Keratinocyte (primary cell): ENCODE measurements around the gene SEC16A. TPM values are rescaled to one million over a fixed set of nuclear protein-coding genes. Genes with fewer than 3 reads are reported as not detected.

Experiments used
- DNase-seq: peaks from one replicate; pipeline ENCODE4 v3.0.0-alpha.2; 2011; ENCODE audit warnings: low read depth, missing footprints, low spot score
- FAIRE-seq: peaks from 2 replicates; lab custom pipeline; 2011; peaks lifted over from hg19 to GRCh38; lab: Jason Lieb, UNC
- H2AFZ ChIP-seq: 2 replicates; pipeline ENCODE4 v1.6.0; 2012; ENCODE audit warnings: low read length, control low read depth, inconsistent platforms; ENCODE audit not compliant: control insufficient read depth
- H3K27ac ChIP-seq: 2 replicates; pipeline ENCODE4 v1.5.1; 2011; ENCODE audit warnings: low read length; ENCODE audit not compliant: control insufficient read depth, insufficient read depth
- H3K27me3 ChIP-seq: 3 replicates; pipeline ENCODE4 v1.6.0; 2011; ENCODE audit warnings: low read length; ENCODE audit not compliant: control insufficient read depth, insufficient read depth; ENCODE audit errors: extremely low read depth
- H3K36me3 ChIP-seq, 2 experiments: 2 replicates in 1 of 2; 3 replicates in 1 of 2; pipeline ENCODE4 v1.5.1; 2011; ENCODE audit warnings: low read length in 2 of 2, mild to moderate bottlenecking in 1 of 2; ENCODE audit not compliant: control insufficient read depth in 2 of 2, insufficient read depth in 2 of 2; ENCODE audit errors: extremely low read depth in 1 of 2
- H3K4me1 ChIP-seq: 3 replicates; pipeline ENCODE4 v1.5.1; 2011; ENCODE audit warnings: low read length; ENCODE audit not compliant: control insufficient read depth, insufficient read depth; ENCODE audit errors: extremely low read depth
- H3K4me2 ChIP-seq: 3 replicates; pipeline ENCODE4 v1.6.0; 2011; ENCODE audit warnings: low read depth, low read length; ENCODE audit not compliant: control insufficient read depth, insufficient read depth; ENCODE audit errors: extremely low read depth
- H3K4me3 ChIP-seq, 3 experiments: fragments of 200-600 bp in 1 of 3; sonication (generic) in 1 of 3; 2 replicates in 2 of 3; 3 replicates in 1 of 3; pipeline ENCODE4 v1.5.1; 2011 to 2016; ENCODE audit warnings: low read length in 3 of 3, mild to moderate bottlenecking in 3 of 3, control low read depth in 2 of 3, inconsistent platforms in 1 of 3, low read depth in 1 of 3, mixed read lengths in 1 of 3, mixed run types in 1 of 3, moderate library complexity in 1 of 3; ENCODE audit not compliant: control insufficient read depth in 2 of 3, insufficient read depth in 2 of 3; ENCODE audit errors: extremely low read depth in 1 of 3
- H3K79me2 ChIP-seq: 2 replicates; pipeline ENCODE4 v1.6.0; 2012; ENCODE audit warnings: low read length; ENCODE audit not compliant: control insufficient read depth, insufficient read depth
- H3K9ac ChIP-seq: 3 replicates; pipeline ENCODE4 v1.6.0; 2011; ENCODE audit warnings: low read length; ENCODE audit not compliant: control insufficient read depth, insufficient read depth; ENCODE audit errors: extremely low read depth
- H3K9me1 ChIP-seq: 3 replicates; pipeline ENCODE4 v1.6.0; 2011; ENCODE audit warnings: low read length; ENCODE audit not compliant: control insufficient read depth, insufficient read depth; ENCODE audit errors: extremely low read depth
- H3K9me3 ChIP-seq: 2 replicates; pipeline ENCODE4 v1.5.1; 2012; ENCODE audit warnings: low read depth, low read length; ENCODE audit not compliant: control insufficient read depth
- H4K20me1 ChIP-seq: 3 replicates; pipeline ENCODE4 v1.6.0; 2011; ENCODE audit warnings: low read length; ENCODE audit not compliant: control insufficient read depth, insufficient read depth; ENCODE audit errors: extremely low read depth
- EZH2 ChIP-seq: IDR thresholded peaks from one replicate; pipeline ENCODE4 v1.6.1; 2012; ENCODE audit warnings: inconsistent platforms, mild to moderate bottlenecking, low read length, moderate library complexity
- dilution Hi-C: fragments of 300-500 bp; cut with MboI; formaldehyde crosslinking; loops from one replicate; pipeline ENCODE4 v1.7.0; 2020; ENCODE audit warnings: low sequenced_read_pairs; ENCODE audit not compliant: extremely low pct_ligation_motif_present
- polyA plus RNA-seq, 5 experiments: library from polyadenylated mRNA; depleted of rRNA in 3 of 5; stranded (reverse) in 3 of 5; stranded (forward) in 1 of 5; unstranded in 1 of 5; fragments of >200 nt; gene quantifications; 1 replicate in 1 of 5; 2 replicates in 3 of 5; 3 replicates in 1 of 5; pipeline versions ENCODE4 v1.2.1 to v1.2.3, GENCODE V29; 2011 to 2012; ENCODE audit warnings: missing spikeins in 2 of 5, low read depth in 1 of 5, low replicate concordance in 1 of 5
- TF ChIP-seq, protein P1 (sequence below), 3 experiments: IDR thresholded peaks in 1 of 3; conservative IDR thresholded peaks in 1 of 3; optimal IDR thresholded peaks in 1 of 3; 2 replicates in 2 of 3; 3 replicates in 1 of 3; pipeline versions ENCODE3 to v1.5.1; 2011; ENCODE audit warnings: low read length in 3 of 3, mild to moderate bottlenecking in 3 of 3, moderate library complexity in 2 of 3, control low read depth in 1 of 3, inconsistent platforms in 1 of 3; ENCODE audit not compliant: insufficient read depth in 2 of 3; ENCODE audit errors: extremely low read depth in 1 of 3

SEC16A gene
- polyA plus RNA-seq, 1 donor (not counting 4 experiments of a cell fraction or from before 2014, with no cell fraction given): 15.8 TPM

DNA sequence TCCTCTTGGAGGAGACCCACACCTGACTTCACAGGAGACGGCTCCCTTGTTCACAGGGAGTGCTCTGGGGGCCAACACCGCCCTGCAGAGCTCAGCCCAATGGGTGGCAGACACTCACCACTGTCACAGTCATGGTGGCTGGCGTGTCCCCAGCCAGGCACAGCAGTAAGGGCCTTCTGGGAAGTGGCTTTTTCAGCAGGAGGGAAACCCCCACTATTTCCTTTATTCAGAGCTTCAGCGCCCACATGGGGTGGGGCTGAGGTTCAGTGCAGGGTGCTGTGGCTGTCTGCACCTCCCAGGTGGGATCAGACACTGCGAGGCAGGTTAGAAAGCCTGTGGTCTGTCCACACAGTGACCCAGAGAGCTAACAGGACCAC lies 79.3 kb downstream of the SEC16A start:
- peaks cover 9% of the 10 kb centered on the region for H3K4me1 ChIP-seq
- DNase-seq: no peak
- no peak for FAIRE-seq
- no peak overlapping the region for H3K4me2 ChIP-seq
- H2AFZ ChIP-seq: no peak overlapping the region
- peaks cover 21 to 23% of the 10 kb centered on the region in 2 experiments for H3K36me3 ChIP-seq
- peaks cover 20% of the 10 kb centered on the region for H3K79me2 ChIP-seq
- H3K9me1 ChIP-seq: peaks cover 3% of the 10 kb centered on the region
- H4K20me1 ChIP-seq: peaks cover 4% of the 10 kb centered on the region
- no peak overlapping the region for H3K9ac ChIP-seq
- H3K9me3 ChIP-seq: no peaks in the 10 kb centered on the region
- H3K27me3 ChIP-seq: no peaks in the 10 kb centered on the region
- no peak overlapping the region for H3K4me3 ChIP-seq
- dilution Hi-C loops: no loop called here
- TF ChIP-seq EZH2: no peak
- TF ChIP-seq, protein P1, sequence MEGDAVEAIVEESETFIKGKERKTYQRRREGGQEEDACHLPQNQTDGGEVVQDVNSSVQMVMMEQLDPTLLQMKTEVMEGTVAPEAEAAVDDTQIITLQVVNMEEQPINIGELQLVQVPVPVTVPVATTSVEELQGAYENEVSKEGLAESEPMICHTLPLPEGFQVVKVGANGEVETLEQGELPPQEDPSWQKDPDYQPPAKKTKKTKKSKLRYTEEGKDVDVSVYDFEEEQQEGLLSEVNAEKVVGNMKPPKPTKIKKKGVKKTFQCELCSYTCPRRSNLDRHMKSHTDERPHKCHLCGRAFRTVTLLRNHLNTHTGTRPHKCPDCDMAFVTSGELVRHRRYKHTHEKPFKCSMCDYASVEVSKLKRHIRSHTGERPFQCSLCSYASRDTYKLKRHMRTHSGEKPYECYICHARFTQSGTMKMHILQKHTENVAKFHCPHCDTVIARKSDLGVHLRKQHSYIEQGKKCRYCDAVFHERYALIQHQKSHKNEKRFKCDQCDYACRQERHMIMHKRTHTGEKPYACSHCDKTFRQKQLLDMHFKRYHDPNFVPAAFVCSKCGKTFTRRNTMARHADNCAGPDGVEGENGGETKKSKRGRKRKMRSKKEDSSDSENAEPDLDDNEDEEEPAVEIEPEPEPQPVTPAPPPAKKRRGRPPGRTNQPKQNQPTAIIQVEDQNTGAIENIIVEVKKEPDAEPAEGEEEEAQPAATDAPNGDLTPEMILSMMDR (optimal IDR thresholded peaks at IDR 0.05 in 1 of 3, IDR thresholded peaks at IDR 0.05 in 1 of 3, conservative IDR thresholded peaks at IDR 0.05 in 1 of 3; ENCODE audit: extremely low read depth in 1 of 3, insufficient read depth in 2 of 3, low read length in 3 of 3): no peak
- H3K27ac ChIP-seq: no peak overlapping the region

DNA sequence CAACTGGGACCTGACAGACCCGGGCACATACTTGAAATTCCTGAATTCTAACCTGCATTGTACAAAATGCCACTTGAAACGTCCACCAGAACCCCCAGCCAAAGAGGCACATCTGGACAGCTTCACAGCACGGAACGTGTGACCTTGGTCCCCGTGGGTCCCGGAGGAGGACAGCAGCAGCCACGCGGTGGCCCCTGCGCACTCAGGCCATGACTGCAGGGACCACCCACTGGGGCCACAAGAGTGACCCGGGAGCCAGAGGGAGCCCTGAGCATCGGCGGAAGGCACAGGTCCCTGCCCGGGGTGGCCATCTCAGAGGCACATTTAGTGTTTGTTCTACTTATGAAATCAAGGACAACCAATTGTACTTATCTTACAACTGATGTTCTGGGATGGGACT lies 80.8 kb downstream of the SEC16A start:
- no peaks in the 10 kb centered on the region for H3K9me3 ChIP-seq
- H3K79me2 ChIP-seq: peaks cover 27% of the 10 kb centered on the region
- H3K4me1 ChIP-seq: peaks cover 12% of the 10 kb centered on the region
- no peak overlapping the region for H3K9ac ChIP-seq
- peaks cover 5% of the 10 kb centered on the region for H4K20me1 ChIP-seq
- no peaks in the 10 kb centered on the region for H3K27me3 ChIP-seq
- no peak overlapping the region for H2AFZ ChIP-seq
- dilution Hi-C loops: no loop called here
- peaks cover 20 to 23% of the 10 kb centered on the region in 2 experiments for H3K36me3 ChIP-seq
- TF ChIP-seq, protein P1 (optimal IDR thresholded peaks at IDR 0.05 in 1 of 3, IDR thresholded peaks at IDR 0.05 in 1 of 3, conservative IDR thresholded peaks at IDR 0.05 in 1 of 3; ENCODE audit: extremely low read depth in 1 of 3, insufficient read depth in 2 of 3, low read length in 3 of 3): no peak
- H3K9me1 ChIP-seq: peaks cover 4% of the 10 kb centered on the region
- no peak for FAIRE-seq
- no peak for DNase-seq
- H3K27ac ChIP-seq: no peak overlapping the region
- no peak overlapping the region for H3K4me3 ChIP-seq
- no peak overlapping the region for H3K4me2 ChIP-seq
